H1 (cell line): Measurements from ENCODE around the gene ZNF140. TPM values are rescaled to one million over a fixed set of nuclear protein-coding genes. Genes with fewer than 3 reads are reported as not detected.

Experiments used
- CTCF ChIA-PET: fragments of 300-600 bp; sonication (Branson Sonifier 250); formaldehyde crosslinking; loops from one replicate; lab custom pipeline; 2021; ENCODE audit not compliant: partially characterized antibody; lab: Charles Lee
- POLR2A ChIA-PET: fragments of 300-600 bp; sonication (Branson Sonifier 250); formaldehyde crosslinking; loops from one replicate; lab custom pipeline; 2021; ENCODE audit warnings: inconsistent platforms; ENCODE audit not compliant: partially characterized antibody; lab: Charles Lee
- DNase-seq, 2 experiments: peaks; one replicate each; pipeline versions ENCODE4 v3.0.0 to v3.0.0-alpha.2; 2010 to 2022; ENCODE audit warnings: low spot score in 2 of 2, low read depth in 1 of 2, mixed read lengths in 1 of 2
- FAIRE-seq: peaks from 2 replicates; lab custom pipeline; 2011; peaks lifted over from hg19 to GRCh38; lab: Jason Lieb, UNC
- H2AFZ ChIP-seq: 2 replicates; pipeline ENCODE4 v1.8.1; 2012; ENCODE audit warnings: low read length, inconsistent platforms
- H2AK5ac ChIP-seq: 2 replicates; pipeline ENCODE4 v1.6.1; 2013; ENCODE audit warnings: low read depth, low read length
- H2BK120ac ChIP-seq: replicated peaks from 2 replicates; pipeline ENCODE3; 2013; ENCODE audit warnings: low read depth, low read length, inconsistent platforms
- H2BK12ac ChIP-seq: 2 replicates; pipeline ENCODE4 v1.6.1; 2013; ENCODE audit warnings: low read depth, low read length
- H2BK15ac ChIP-seq: 2 replicates; pipeline ENCODE4 v1.6.1; 2013; ENCODE audit warnings: low read length
- H2BK20ac ChIP-seq: 2 replicates; pipeline ENCODE4 v1.6.1; 2013; ENCODE audit warnings: low read length
- H2BK5ac ChIP-seq: 2 replicates; pipeline ENCODE4 v1.6.1; 2013; ENCODE audit warnings: low read depth, low read length
- H3K14ac ChIP-seq: 2 replicates; pipeline ENCODE4 v1.6.1; 2013; ENCODE audit warnings: inconsistent platforms; ENCODE audit not compliant: insufficient read length
- H3K18ac ChIP-seq: 2 replicates; pipeline ENCODE4 v1.6.1; 2013; ENCODE audit warnings: low read length; ENCODE audit errors: extremely low read depth
- H3K23ac ChIP-seq: 2 replicates; pipeline ENCODE4 v1.6.1; 2013; ENCODE audit warnings: inconsistent platforms; ENCODE audit not compliant: insufficient read length
- H3K23me2 ChIP-seq: 2 replicates; pipeline ENCODE4 v1.6.1; 2013; ENCODE audit warnings: low read depth, low read length
- H3K27ac ChIP-seq: 2 replicates; pipeline ENCODE4 v1.6.1; 2011; ENCODE audit warnings: low read depth, low read length, inconsistent platforms
- H3K27me3 ChIP-seq, 4 experiments: replicated peaks in 1 of 4; 1 replicate in 1 of 4; 2 replicates in 3 of 4; pipeline versions ENCODE4 v1.6.1 to v1.8.1; 2011 to 2013; ENCODE audit warnings: low read length in 3 of 4, mild to moderate bottlenecking in 3 of 4, inconsistent platforms in 2 of 4, mixed read lengths in 2 of 4, moderate library complexity in 1 of 4; ENCODE audit not compliant: control insufficient read depth in 3 of 4, insufficient read depth in 3 of 4; ENCODE audit errors: extremely low read depth in 1 of 4
- H3K36me3 ChIP-seq, 4 experiments: 2 replicates each; pipeline versions ENCODE4 v1.6.1 to v1.8.1; 2011 to 2013; ENCODE audit warnings: mild to moderate bottlenecking in 4 of 4, low read length in 3 of 4, moderate library complexity in 2 of 4, control low read depth in 1 of 4, inconsistent platforms in 1 of 4; ENCODE audit not compliant: insufficient read depth in 4 of 4, control insufficient read depth in 2 of 4
- H3K4ac ChIP-seq: replicated peaks from 2 replicates; pipeline ENCODE3; 2013; ENCODE audit warnings: low read length, low read depth, mixed read lengths, inconsistent platforms; ENCODE audit not compliant: insufficient read length
- H3K4me1 ChIP-seq, 4 experiments: replicated peaks in 1 of 4; 1 replicate in 1 of 4; 2 replicates in 3 of 4; pipeline versions ENCODE4 v1.6.1 to v1.8.1; 2011 to 2013; ENCODE audit warnings: low read length in 3 of 4, inconsistent platforms in 2 of 4, mixed read lengths in 1 of 4; ENCODE audit not compliant: insufficient read depth in 4 of 4, control insufficient read depth in 3 of 4
- H3K4me2 ChIP-seq, 2 experiments: 2 replicates each; pipeline versions ENCODE4 v1.6.1 to v1.8.1; 2011 to 2013; ENCODE audit warnings: low read depth in 2 of 2, low read length in 2 of 2, control low read depth in 1 of 2, inconsistent platforms in 1 of 2, mild to moderate bottlenecking in 1 of 2; ENCODE audit not compliant: insufficient read depth in 1 of 2
- H3K4me3 ChIP-seq, 4 experiments: fragments of 200-600, 300-600 bp in 1 of 4; sonication (generic), shearing (Covaris generic), sonication (Bioruptor Twin) in 1 of 4; 2 replicates each; pipeline versions ENCODE4 v1.5.1 to v1.8.1; 2011 to 2016; ENCODE audit warnings: low read length in 4 of 4, low read depth in 3 of 4, control low read depth in 2 of 4, inconsistent platforms in 2 of 4, mild to moderate bottlenecking in 2 of 4, mixed read lengths in 1 of 4, moderate library complexity in 1 of 4; ENCODE audit not compliant: insufficient read depth in 2 of 4; ENCODE audit errors: extremely low read depth in 1 of 4
- H3K56ac ChIP-seq: replicated peaks from 2 replicates; pipeline ENCODE3; 2013; ENCODE audit warnings: low read depth, mild to moderate bottlenecking, mixed read lengths, low read length, inconsistent platforms; ENCODE audit not compliant: insufficient read length
- H3K79me1 ChIP-seq: 2 replicates; pipeline ENCODE4 v1.6.1; 2013; ENCODE audit warnings: low read depth, low read length, control low read depth
- H3K79me2 ChIP-seq, 2 experiments: 2 replicates each; pipeline versions ENCODE4 v1.6.1 to v1.8.1; 2012 to 2013; ENCODE audit warnings: low read length in 2 of 2, mild to moderate bottlenecking in 2 of 2, inconsistent platforms in 1 of 2; ENCODE audit not compliant: insufficient read depth in 2 of 2, control insufficient read depth in 1 of 2
- H3K9ac ChIP-seq, 4 experiments: replicated peaks in 1 of 4; 1 replicate in 1 of 4; 2 replicates in 3 of 4; pipeline versions ENCODE4 v1.6.1 to v1.8.1; 2011 to 2013; ENCODE audit warnings: low read depth in 3 of 4, low read length in 3 of 4, control low read depth in 2 of 4, mild to moderate bottlenecking in 2 of 4, moderate library complexity in 2 of 4, inconsistent platforms in 1 of 4; ENCODE audit errors: extremely low read depth in 1 of 4
- H3K9me3 ChIP-seq, 2 experiments: 2 replicates each; pipeline versions ENCODE4 v1.6.1 to v1.8.1; 2012 to 2013; ENCODE audit warnings: mild to moderate bottlenecking in 2 of 2, moderate library complexity in 2 of 2, control low read depth in 1 of 2, inconsistent platforms in 1 of 2, low read depth in 1 of 2, low read length in 1 of 2, mixed read lengths in 1 of 2; ENCODE audit not compliant: insufficient read depth in 2 of 2
- H4K20me1 ChIP-seq, 2 experiments: replicated peaks in 1 of 2; 2 replicates each; pipeline versions ENCODE3 to v1.8.1; 2011 to 2013; ENCODE audit warnings: inconsistent platforms in 2 of 2, low read length in 2 of 2, mild to moderate bottlenecking in 1 of 2; ENCODE audit not compliant: insufficient read depth in 2 of 2, control insufficient read depth in 1 of 2
- H4K5ac ChIP-seq: 2 replicates; pipeline ENCODE4 v1.6.1; 2013; ENCODE audit warnings: low read length, low read depth, mixed read lengths, inconsistent platforms; ENCODE audit not compliant: insufficient read length
- H4K8ac ChIP-seq: 2 replicates; pipeline ENCODE4 v1.8.0; 2013; ENCODE audit warnings: mild to moderate bottlenecking, moderate library complexity, low read length, inconsistent platforms; ENCODE audit not compliant: insufficient read depth; ENCODE audit errors: extremely low read depth
- H4K91ac ChIP-seq: replicated peaks from 2 replicates; pipeline ENCODE3; 2013; ENCODE audit warnings: low read length, mixed read lengths, inconsistent platforms; ENCODE audit not compliant: insufficient read length
- ASH2L ChIP-seq: fragments of 200-600, 300-600 bp; sonication (generic); IDR thresholded peaks from one replicate; pipeline ENCODE4 v1.7.1; 2017; ENCODE audit warnings: low read length
- ATF2 ChIP-seq: IDR thresholded peaks from 2 replicates; pipeline ENCODE4 v1.6.1; 2012; ENCODE audit warnings: low read length, inconsistent platforms
- ATF3 ChIP-seq: IDR thresholded peaks from 2 replicates; pipeline ENCODE4 v1.6.1; 2011; ENCODE audit warnings: low read depth, mild to moderate bottlenecking, low read length; ENCODE audit not compliant: insufficient read depth
- CTCF ChIP-seq, 3 experiments: IDR thresholded peaks; 1 replicate in 2 of 3; 2 replicates in 1 of 3; pipeline versions ENCODE4 v1.5.1 to v1.6.1; 2011; ENCODE audit warnings: low read length in 3 of 3, mild to moderate bottlenecking in 3 of 3, inconsistent platforms in 2 of 3, low read depth in 1 of 3, moderate library complexity in 1 of 3; ENCODE audit not compliant: insufficient read depth in 1 of 3; ENCODE audit errors: control extremely low read depth in 1 of 3
- MAFK ChIP-seq: IDR thresholded peaks from 2 replicates; pipeline ENCODE4 v1.6.1; 2012; ENCODE audit warnings: low read depth, mild to moderate bottlenecking, improper control_type of control experiment, low read length
- RAD21 ChIP-seq, 2 experiments: IDR thresholded peaks in 1 of 2; conservative IDR thresholded peaks in 1 of 2; 2 replicates each; pipeline ENCODE4 v1.6.1; 2011; ENCODE audit warnings: low read depth in 2 of 2, low read length in 2 of 2, improper control_type of control experiment in 1 of 2, inconsistent platforms in 1 of 2, mild to moderate bottlenecking in 1 of 2, moderate library complexity in 1 of 2
- SIRT6 ChIP-seq: IDR thresholded peaks from one replicate; pipeline ENCODE4 v1.7.1; 2012; ENCODE audit warnings: low read length, inconsistent platforms
- WGBS, 2 experiments: shearing (Covaris generic) in 1 of 2; methylation state at CpG; one replicate each; pipeline versions ENCODE4 v1.1.6 to v1.1.7; 2013 to 2015; ENCODE audit warnings: low lambda C conversion rate in 2 of 2, mixed read lengths in 2 of 2, inconsistent platforms in 1 of 2, low coverage in 1 of 2, missing lambda C conversion rate in 1 of 2; ENCODE audit not compliant: insufficient replicate concordance in 2 of 2, insufficient coverage in 1 of 2, insufficient read length in 1 of 2; ENCODE audit errors: extremely low coverage in 1 of 2, missing lambda C conversion rate in 1 of 2; 5-methylcytosine and 5-hydroxymethylcytosine counted together
- polyA plus RNA-seq, 7 experiments: library from polyadenylated mRNA; depleted of rRNA in 3 of 7; stranded (reverse) in 5 of 7; unstranded in 2 of 7; fragments of >200 nt in 5 of 7; fragments of 200-250 nt in 2 of 7; gene quantifications; 1 replicate in 5 of 7; 2 replicates in 1 of 7; 4 replicates in 1 of 7; pipeline versions ENCODE4 v1.2.1 to v1.2.3, GENCODE V29; 2011 to 2013; ENCODE audit warnings: missing spikeins in 2 of 7, mixed read lengths in 2 of 7
- total RNA-seq: library from RNA; stranded (reverse); fragmentation: NEBNext Ultra II Directional; extraction: Animal tissue kit (Norgen Biotek cat#: 25700); gene quantifications from 2 replicates; pipeline ENCODE4 v1.2.1, GENCODE V29; 2021

Gene ZNF140
- total and polyA plus RNA-seq, 2 of the 8 experiments (the other 6 are each of a cell fraction or from before 2014, with no cell fraction given): 7.5 to 14.3 TPM

GRCh38 chr12:133135747-133136146 lies 55.0 kb downstream of the ZNF140 start:
- no peak overlapping the region for H3K18ac ChIP-seq
- no peak overlapping the region for H2BK20ac ChIP-seq
- no peak overlapping the region for H3K4ac ChIP-seq
- no peak overlapping the region for H3K4me2 ChIP-seq
- no peak overlapping the region for H2AK5ac ChIP-seq
- H3K79me1 ChIP-seq: no peaks in the 10 kb centered on the region
- no peak overlapping the region for H3K9ac ChIP-seq
- no peak overlapping the region for H4K91ac ChIP-seq
- peaks cover 47 to 50% of the 10 kb centered on the region in 2 experiments for H3K9me3 ChIP-seq
- H3K27me3 ChIP-seq: no peaks in the 10 kb centered on the region
- no peak overlapping the region for H2BK120ac ChIP-seq
- WGBS, 2 experiments: 96% methylated on average over 2 of the region's 2 CpGs; no CpG with 5 or more reads in 1 of the 2 experiments
- FAIRE-seq: no peak
- H3K36me3 ChIP-seq: peaks cover 7 to 69% (median 42%) of the 10 kb centered on the region in 4 experiments; a peak in 7 of 8 replicates
- no peak overlapping the region for H2BK12ac ChIP-seq
- no peak overlapping the region for H3K4me3 ChIP-seq
- no peak overlapping the region for H2BK15ac ChIP-seq
- no peaks in the 10 kb centered on the region for H4K20me1 ChIP-seq
- H3K14ac ChIP-seq: no peak overlapping the region
- H2AFZ ChIP-seq: no peak overlapping the region
- ChIA-PET POLR2A (interaction anchor here (0.6 kb wide), 1 partner anchor 12 kb away, joined by 3 read pairs; no protein-coding TSS in a partner anchor), CTCF (no interaction called here)
- no peak overlapping the region for H4K8ac ChIP-seq
- DNase-seq: no peak
- no peaks in the 10 kb centered on the region for H3K4me1 ChIP-seq
- H4K5ac ChIP-seq: no peak overlapping the region
- no peaks in the 10 kb centered on the region for H3K23me2 ChIP-seq
- H3K23ac ChIP-seq: no peak overlapping the region
- no peak overlapping the region for H3K56ac ChIP-seq
- H2BK5ac ChIP-seq: no peak overlapping the region
- peaks cover 4 to 14% of the 10 kb centered on the region in 2 experiments; a peak in 2 of 4 replicates for H3K79me2 ChIP-seq
- no peak overlapping the region for H3K27ac ChIP-seq
- no peak for TF ChIP-seq CTCF (IDR thresholded peaks at IDR 0.05; ENCODE audit: control extremely low read depth in 1 of 3, insufficient read depth in 1 of 3, low read depth in 1 of 3, low read length in 3 of 3)
- no peak for TF ChIP-seq SIRT6
- no peak for TF ChIP-seq MAFK
- no peak for TF ChIP-seq ATF3
- no peak for TF ChIP-seq ASH2L
- TF ChIP-seq ATF2: no peak
- no peak for TF ChIP-seq RAD21 (IDR thresholded peaks at IDR 0.05 in 1 of 2, conservative IDR thresholded peaks at IDR 0.05 in 1 of 2; ENCODE audit: low read depth in 2 of 2, low read length in 2 of 2)
